OCI-LY3 (cell line): Measurements from ENCODE around the gene ZNF527.

Experiments
- H2AFZ ChIP-seq: fragments of 200-600, 300-600 bp; shearing (Covaris generic); 2 replicates; pipeline ENCODE4 v1.6.0; 2014; ENCODE audit warnings: antibody characterized with exemption, low read depth, low read length
- H3K27ac ChIP-seq: fragments of 200-600, 300-600 bp; sonication (generic); 2 replicates; pipeline ENCODE4 v1.5.1; 2014; ENCODE audit warnings: mild to moderate bottlenecking, low read length, moderate library complexity, mixed read lengths
- H3K27me3 ChIP-seq: fragments of 200-600, 300-600 bp; sonication (generic); 2 replicates; pipeline ENCODE4 v1.6.1; 2014; ENCODE audit warnings: low read depth, low read length, mixed read lengths
- H3K36me3 ChIP-seq: fragments of 200-600, 300-600 bp; sonication (generic); replicated peaks from 2 replicates; pipeline ENCODE3; 2014; ENCODE audit warnings: low read depth, low read length, mixed read lengths
- H3K4me1 ChIP-seq: fragments of 300-600, 200-600 bp; sonication (generic); 2 replicates; pipeline ENCODE4 v1.6.1; 2014; ENCODE audit warnings: low read length, mixed read lengths
- H3K4me2 ChIP-seq: fragments of 200-600, 300-600 bp; sonication (generic); 2 replicates; pipeline ENCODE4 v1.6.1; 2014; ENCODE audit warnings: low read length, mixed read lengths
- H3K4me3 ChIP-seq: fragments of 300-600, 200-600 bp; sonication (generic); 2 replicates; pipeline ENCODE4 v1.5.1; 2014; ENCODE audit warnings: antibody characterized with exemption, mild to moderate bottlenecking, low read length, moderate library complexity
- H3K79me2 ChIP-seq: fragments of 300-600, 200-600 bp; shearing (Covaris generic); 2 replicates; pipeline ENCODE4 v1.6.1; 2014; ENCODE audit warnings: mild to moderate bottlenecking, low read length, mixed read lengths
- H3K9ac ChIP-seq: fragments of 300-600, 200-600 bp; shearing (Covaris generic); 2 replicates; pipeline ENCODE4 v1.6.0; 2014; ENCODE audit warnings: mild to moderate bottlenecking, low read length, moderate library complexity
- H3K9me3 ChIP-seq: fragments of 200-600, 300-600 bp; shearing (Covaris generic); 2 replicates; pipeline ENCODE4 v1.6.1; 2014; ENCODE audit warnings: low read length, mixed read lengths; ENCODE audit not compliant: insufficient read depth
- H4K20me1 ChIP-seq: fragments of 200-600, 300-600 bp; sonication (generic); 2 replicates; pipeline ENCODE4 v1.6.1; 2016; ENCODE audit warnings: low read length, mixed read lengths; ENCODE audit not compliant: insufficient read depth
- EZH2phosphoT487 ChIP-seq: fragments of 200-600 bp; shearing (Covaris generic); IDR thresholded peaks from 2 replicates; pipeline ENCODE4 v1.6.1; 2018; ENCODE audit warnings: antibody characterized with exemption, mixed run types, low read depth
- TF ChIP-seq, protein P1 (sequence below): fragments of 200-600, 300-600 bp; sonication (generic); IDR thresholded peaks from 2 replicates; pipeline ENCODE4 v1.5.1; 2014; ENCODE audit warnings: antibody characterized with exemption, low read length, low read depth

Gene ZNF527

GRCh38 chr19:37334179-37335071, 36.5 kb upstream of the ZNF527 start:
- no peak overlapping the region for H2AFZ ChIP-seq
- TF ChIP-seq, protein P1, sequence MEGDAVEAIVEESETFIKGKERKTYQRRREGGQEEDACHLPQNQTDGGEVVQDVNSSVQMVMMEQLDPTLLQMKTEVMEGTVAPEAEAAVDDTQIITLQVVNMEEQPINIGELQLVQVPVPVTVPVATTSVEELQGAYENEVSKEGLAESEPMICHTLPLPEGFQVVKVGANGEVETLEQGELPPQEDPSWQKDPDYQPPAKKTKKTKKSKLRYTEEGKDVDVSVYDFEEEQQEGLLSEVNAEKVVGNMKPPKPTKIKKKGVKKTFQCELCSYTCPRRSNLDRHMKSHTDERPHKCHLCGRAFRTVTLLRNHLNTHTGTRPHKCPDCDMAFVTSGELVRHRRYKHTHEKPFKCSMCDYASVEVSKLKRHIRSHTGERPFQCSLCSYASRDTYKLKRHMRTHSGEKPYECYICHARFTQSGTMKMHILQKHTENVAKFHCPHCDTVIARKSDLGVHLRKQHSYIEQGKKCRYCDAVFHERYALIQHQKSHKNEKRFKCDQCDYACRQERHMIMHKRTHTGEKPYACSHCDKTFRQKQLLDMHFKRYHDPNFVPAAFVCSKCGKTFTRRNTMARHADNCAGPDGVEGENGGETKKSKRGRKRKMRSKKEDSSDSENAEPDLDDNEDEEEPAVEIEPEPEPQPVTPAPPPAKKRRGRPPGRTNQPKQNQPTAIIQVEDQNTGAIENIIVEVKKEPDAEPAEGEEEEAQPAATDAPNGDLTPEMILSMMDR, result no peak

DNA sequence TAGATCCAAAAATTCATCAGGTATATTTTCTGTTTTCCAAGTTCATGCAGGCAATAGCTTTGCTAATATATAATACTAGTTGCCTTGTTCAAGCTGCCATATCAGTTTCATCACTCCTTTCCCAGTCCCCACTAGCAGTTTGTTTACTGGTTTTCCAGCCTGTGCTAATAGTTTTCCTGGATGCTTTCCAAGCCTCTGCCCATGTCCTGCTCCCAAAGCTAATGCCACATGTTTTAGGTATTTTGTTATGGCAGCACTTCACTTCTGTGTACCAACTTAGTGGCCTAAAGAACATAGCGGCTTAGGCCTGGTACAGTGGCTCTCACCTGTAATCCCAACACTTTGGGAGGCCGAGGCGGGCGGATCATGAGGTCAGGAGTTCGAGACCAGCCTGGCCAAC, 28.1 kb upstream of the ZNF527 start:
- Histone ChIP-seq H3K79me2 (no peaks in the 10 kb centered on the region), H3K9me3 (peaks cover 11% of the 10 kb centered on the region; the same call in 1 of the 2 replicates), H2AFZ (no peak overlapping the region), H3K27ac (no peak overlapping the region), H3K36me3 (peaks cover 82% of the 10 kb centered on the region), H3K4me1 (no peaks in the 10 kb centered on the region), H3K27me3 (no peaks in the 10 kb centered on the region), H4K20me1 (no peaks in the 10 kb centered on the region), H3K4me3 (no peak overlapping the region), H3K9ac (no peak overlapping the region), H3K4me2 (no peak overlapping the region)
- no peak for TF ChIP-seq EZH2phosphoT487
- TF ChIP-seq, protein P1, result no peak

More at GRCh38 chr19:37334179-37335071, 36.5 kb upstream of the ZNF527 start:
- peak overlapping the region; percentile 39 for H3K4me2 ChIP-seq
- peaks cover 67% of the 10 kb centered on the region for H3K36me3 ChIP-seq
- no peaks in the 10 kb centered on the region for H3K4me1 ChIP-seq
- H3K27ac ChIP-seq, result no peak overlapping the region
- peak overlapping the region; percentile 41; the same call in 1 of the 2 replicates for H3K9ac ChIP-seq
- no peaks in the 10 kb centered on the region for H4K20me1 ChIP-seq
- H3K9me3 ChIP-seq, result 0 out of 2 replicates have a peak, but pooled peaks cover 4% of the 10 kb centered on the region
- peak overlapping the region; percentile 78 for H3K4me3 ChIP-seq
- peaks cover 5% of the 10 kb centered on the region; the same call in 1 of the 2 replicates for H3K79me2 ChIP-seq
- no peaks in the 10 kb centered on the region for H3K27me3 ChIP-seq

DNA sequence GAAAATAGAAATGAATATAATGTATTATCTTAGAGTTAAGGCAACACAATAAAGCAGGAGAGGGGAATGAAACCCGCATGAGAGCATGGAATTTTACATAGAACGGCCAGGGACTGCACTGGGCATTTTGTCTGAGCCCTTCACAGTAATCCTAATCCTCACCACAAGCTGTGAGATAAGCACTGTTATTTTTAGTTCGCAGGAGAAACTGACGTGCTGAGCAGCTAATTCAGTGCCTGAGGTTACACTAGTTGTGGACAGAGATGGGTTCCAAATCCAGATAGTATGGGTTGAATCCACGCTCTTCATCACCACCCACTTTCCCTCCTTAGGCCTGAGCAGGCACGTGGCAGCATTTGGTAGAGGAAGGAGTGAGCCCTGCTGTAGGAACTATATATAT, 24.8 kb upstream of the ZNF527 start:
- Histone ChIP-seq H3K9me3 (peaks cover 7% of the 10 kb centered on the region; the same call in 1 of the 2 replicates), H3K9ac (no peak overlapping the region), H3K79me2 (no peaks in the 10 kb centered on the region), H3K36me3 (peaks cover 83% of the 10 kb centered on the region), H3K4me3 (no peak overlapping the region), H3K4me2 (no peak overlapping the region), H3K27me3 (no peaks in the 10 kb centered on the region), H4K20me1 (no peaks in the 10 kb centered on the region), H2AFZ (no peak overlapping the region), H3K27ac (no peak overlapping the region), H3K4me1 (no peaks in the 10 kb centered on the region)
- TF ChIP-seq EZH2phosphoT487, result no peak
- TF ChIP-seq, protein P1, result no peak

GRCh38 chr19:37348060-37348459, 22.8 kb upstream of the ZNF527 start:
- H3K27ac ChIP-seq, result no peak overlapping the region
- H3K79me2 ChIP-seq, result no peaks in the 10 kb centered on the region
- no peaks in the 10 kb centered on the region for H3K4me1 ChIP-seq
- peaks cover 85% of the 10 kb centered on the region for H3K36me3 ChIP-seq
- H3K9ac ChIP-seq, result no peak overlapping the region
- H3K27me3 ChIP-seq, result no peaks in the 10 kb centered on the region
- H3K4me2 ChIP-seq, result no peak overlapping the region
- TF ChIP-seq EZH2phosphoT487, result no peak
- TF ChIP-seq, protein P1, result no peak
- H3K9me3 ChIP-seq, result 0 out of 2 replicates have a peak, but pooled peaks cover 3% of the 10 kb centered on the region
- no peaks in the 10 kb centered on the region for H4K20me1 ChIP-seq
- H3K4me3 ChIP-seq, result no peak overlapping the region
- no peak overlapping the region for H2AFZ ChIP-seq
